CD14-positive monocyte (primary cell): ENCODE measurements around the gene TENT4A. TPM values are rescaled to one million over a fixed set of nuclear protein-coding genes. Genes with fewer than 3 reads are reported as not detected.
A peak's percentile ranks its signal among the peaks of the same experiment; 100 is the strongest.

ENCODE experiments used
- DNase-seq, 3 donors: peaks; one replicate each; pipeline ENCODE4 v3.0.0-alpha.2; 2011 to 2022
- H2AFZ ChIP-seq: 2 replicates; pipeline ENCODE4 v1.6.0; 2012; ENCODE audit warnings: mild to moderate bottlenecking, low read depth, low read length, inconsistent platforms; ENCODE audit not compliant: insufficient read depth, poor library complexity, severe bottlenecking
- H3K27ac ChIP-seq, 2 donors: 1 replicate in 1 of 2; 2 replicates in 1 of 2; pipeline ENCODE4 v1.5.1; 2012 to 2013; ENCODE audit warnings: low read length in 2 of 2, control low read depth in 1 of 2, inconsistent platforms in 1 of 2, low read depth in 1 of 2, mild to moderate bottlenecking in 1 of 2
- H3K27me3 ChIP-seq, 2 donors: one replicate each; pipeline versions ENCODE4 v1.6.0 to v1.6.1; 2011 to 2013; ENCODE audit warnings: low read length in 2 of 2; ENCODE audit not compliant: control insufficient read depth in 2 of 2, insufficient read depth in 2 of 2
- H3K36me3 ChIP-seq, 2 donors: replicated peaks in 1 of 2; 1 replicate in 1 of 2; 2 replicates in 1 of 2; pipeline versions ENCODE4 v1.5.1 to v1.6.1; 2012 to 2013; ENCODE audit warnings: low read length in 2 of 2, control low read depth in 1 of 2, inconsistent platforms in 1 of 2, mild to moderate bottlenecking in 1 of 2; ENCODE audit not compliant: insufficient read depth in 2 of 2, control insufficient read depth in 1 of 2
- H3K4me1 ChIP-seq, 2 donors: 1 replicate in 1 of 2; 2 replicates in 1 of 2; pipeline versions ENCODE4 v1.5.1 to v1.6.1; 2012 to 2013; ENCODE audit warnings: low read length in 2 of 2, control low read depth in 1 of 2, inconsistent platforms in 1 of 2, mild to moderate bottlenecking in 1 of 2, moderate library complexity in 1 of 2; ENCODE audit not compliant: insufficient read depth in 2 of 2, control insufficient read depth in 1 of 2
- H3K4me2 ChIP-seq: replicated peaks from 2 replicates; pipeline ENCODE3; 2012; ENCODE audit warnings: low read length, moderate library complexity, mild to moderate bottlenecking; ENCODE audit not compliant: poor library complexity, severe bottlenecking; ENCODE audit errors: extremely low read depth
- H3K4me3 ChIP-seq, 3 experiments: fragments of 200-600 bp in 1 of 3; sonication (generic) in 1 of 3; replicated peaks in 1 of 3; 1 replicate in 2 of 3; 2 replicates in 1 of 3; pipeline ENCODE4 v1.5.1; 2011 to 2013; ENCODE audit warnings: low read length in 3 of 3, mild to moderate bottlenecking in 3 of 3, control low read depth in 2 of 3, low read depth in 2 of 3, inconsistent platforms in 1 of 3, moderate library complexity in 1 of 3
- H3K79me2 ChIP-seq: 2 replicates; pipeline ENCODE4 v1.6.0; 2012; ENCODE audit warnings: mild to moderate bottlenecking, control low read depth, inconsistent platforms, low read length, moderate library complexity; ENCODE audit not compliant: insufficient read depth
- H3K9ac ChIP-seq: 2 replicates; pipeline ENCODE4 v1.6.0; 2017; ENCODE audit warnings: low read length, mild to moderate bottlenecking; ENCODE audit not compliant: insufficient read depth, poor library complexity, severe bottlenecking
- H3K9me3 ChIP-seq, 2 donors: replicated peaks in 1 of 2; 1 replicate in 1 of 2; 2 replicates in 1 of 2; pipeline versions ENCODE4 v1.5.1 to v1.6.1; 2012 to 2013; ENCODE audit warnings: low read length in 2 of 2, control low read depth in 1 of 2; ENCODE audit not compliant: control insufficient read depth in 1 of 2, insufficient read depth in 1 of 2
- H4K20me1 ChIP-seq: 2 replicates; pipeline ENCODE4 v1.6.0; 2012; ENCODE audit warnings: mild to moderate bottlenecking, low read length, control low read depth, moderate library complexity; ENCODE audit not compliant: insufficient read depth
- H3K27ac Mint-ChIP-seq, 7 donors: one replicate each; pipeline ENCODE4 v1.8.0; 2020; ENCODE audit warnings: mild to moderate bottlenecking in 7 of 7, mixed read lengths in 7 of 7, moderate library complexity in 6 of 7, inconsistent platforms in 2 of 7
- H3K27me3 Mint-ChIP-seq, 3 donors: one replicate each; pipeline ENCODE4 v1.8.0; 2021 to 2022; ENCODE audit warnings: low read depth in 3 of 3, mild to moderate bottlenecking in 3 of 3, mixed read lengths in 3 of 3, moderate library complexity in 3 of 3, inconsistent platforms in 1 of 3
- H3K36me3 Mint-ChIP-seq, 2 donors: one replicate each; pipeline ENCODE4 v1.8.0; 2020; ENCODE audit warnings: mixed read lengths in 2 of 2, inconsistent platforms in 1 of 2, mild to moderate bottlenecking in 1 of 2
- H3K4me1 Mint-ChIP-seq: one replicate; pipeline ENCODE4 v1.8.0; 2020; ENCODE audit warnings: mild to moderate bottlenecking, mixed read lengths
- H3K4me3 Mint-ChIP-seq, 2 donors: one replicate each; pipeline ENCODE4 v1.8.0; 2020; ENCODE audit warnings: mild to moderate bottlenecking in 2 of 2, mixed read lengths in 2 of 2, moderate library complexity in 1 of 2
- H3K9me3 Mint-ChIP-seq, 7 donors: one replicate each; pipeline ENCODE4 v1.8.0; 2020 to 2022; ENCODE audit warnings: mixed read lengths in 7 of 7, mild to moderate bottlenecking in 6 of 7, moderate library complexity in 6 of 7, inconsistent platforms in 2 of 7
- CTCF ChIP-seq: fragments of 200-600 bp; IDR thresholded peaks from one replicate; pipeline ENCODE4 v1.8.0; 2022; ENCODE audit warnings: antibody characterized with exemption, mild to moderate bottlenecking
- WGBS: methylation state at CpG from one replicate; pipeline ENCODE4 v1.1.5; 2013; ENCODE audit warnings: missing lambda C conversion rate; ENCODE audit not compliant: insufficient coverage; 5-methylcytosine and 5-hydroxymethylcytosine counted together
- intact Hi-C, 2 donors: fragments of 100-400 bp; cut with micrococcal nuclease; formaldehyde crosslinking; loops; one replicate each; pipeline versions ENCODE4 v1.15.0 to v1.15.1; 2023
- polyA plus RNA-seq, 3 donors: library from polyadenylated mRNA; depleted of rRNA in 1 of 3; unstranded in 2 of 3; stranded (reverse) in 1 of 3; fragments of 300-500 nt in 2 of 3; fragments of >200 nt in 1 of 3; fragmentation: Illumina TruSeq in 2 of 3; gene quantifications; 1 replicate in 2 of 3; 2 replicates in 1 of 3; pipeline ENCODE4 v1.2.3, GENCODE V29; 2012 to 2021

Gene TENT4A
- polyA plus RNA-seq, 3 donors: 0.17 to 15.6 (median 0.44) TPM

- Mint-ChIP-seq H3K4me3 (no peak overlapping the region), H3K27ac (peak overlapping the region in 1 of 7 donors; percentile 44), H3K36me3 (no peaks in the 10 kb centered on the region), H3K27me3 (peaks cover 0 to 2% (median 1%) of the 10 kb centered on the region in 3 donors), H3K9me3 (peaks cover 2 to 12% (median 6%) of the 10 kb centered on the region in 7 donors), H3K4me1 (no peaks in the 10 kb centered on the region)
- Histone ChIP-seq H2AFZ (no peak overlapping the region), H3K27ac (no peak overlapping the region), H3K9ac (no peak overlapping the region), H3K4me3 (no peak overlapping the region), H3K4me2 (no peak overlapping the region), H3K36me3 (no peaks in the 10 kb centered on the region), H3K9me3 (peaks cover 0 to 6% of the 10 kb centered on the region in 2 donors), H3K27me3 (no peaks in the 10 kb centered on the region), H3K79me2 (no peaks in the 10 kb centered on the region), H3K4me1 (no peaks in the 10 kb centered on the region), H4K20me1 (no peaks in the 10 kb centered on the region)
- 93% methylated on average over 3 of the region's 5 CpGs for WGBS
- intact Hi-C loops: no loop called here
- no peak for DNase-seq
- TF ChIP-seq CTCF: no peak
Measured at GRCh38 chr5:6804766-6805501, 91.7 kb downstream of the TENT4A start.

GRCh38 chr5:6805841-6806240 lies 92.6 kb downstream of the TENT4A start:
- Mint-ChIP-seq H3K27me3 (peaks cover 0 to 2% (median 1%) of the 10 kb centered on the region in 3 donors), H3K36me3 (no peaks in the 10 kb centered on the region), H3K4me3 (no peak overlapping the region), H3K27ac (no peak overlapping the region), H3K9me3 (peaks cover 2 to 11% (median 6%) of the 10 kb centered on the region in 7 donors), H3K4me1 (no peaks in the 10 kb centered on the region)
- Histone ChIP-seq H4K20me1 (no peaks in the 10 kb centered on the region), H3K9me3 (peaks cover 0 to 6% of the 10 kb centered on the region in 2 donors), H3K9ac (no peak overlapping the region), H3K4me3 (no peak overlapping the region), H3K4me2 (no peak overlapping the region), H2AFZ (no peak overlapping the region), H3K27me3 (no peaks in the 10 kb centered on the region), H3K27ac (no peak overlapping the region), H3K36me3 (no peaks in the 10 kb centered on the region), H3K4me1 (no peaks in the 10 kb centered on the region), H3K79me2 (no peaks in the 10 kb centered on the region)
- TF ChIP-seq CTCF: no peak
- DNase-seq: no peak
- WGBS: 100% methylated on average over 1 of the region's 2 CpGs
- intact Hi-C loops: no loop called here

Other genes starting within 250 kb of the TENT4A start
- 10 to 100 TPM; 24.4 to 63.4 (median 25.6) TPM for gene NSUN2, start 80.4 kb upstream of the TENT4A start, polyA plus RNA-seq
- 10 to 100 TPM; 21.2 to 34.7 (median 26.0) TPM for gene SRD5A1, start 80.0 kb upstream of the TENT4A start, polyA plus RNA-seq